ENCODE data around the gene KSR1. TPM values are rescaled to one million over a fixed set of nuclear protein-coding genes. Genes with fewer than 3 reads are reported as not detected.
A peak's percentile ranks its signal among the peaks of the same experiment; 100 is the strongest.

KSR1 gene
- total and polyA plus RNA-seq, 2 of the 4 experiments (the other 2 are of a cell fraction), result 12.5 to 21.9 TPM

GRCh38 chr17:27657620-27658019, 201.4 kb downstream of the KSR1 start:
- WGBS, 2 experiments (ENCODE audit: extremely low coverage in 2 of 2, insufficient read length in 1 of 2), result 10% methylated on average over 2 of the region's 5 CpGs; no CpG with 5 or more reads in 1 of the 2 experiments
- no peak overlapping the region for H4K5ac ChIP-seq (ENCODE audit: low read depth, low read length)
- H3K9me1 ChIP-seq (ENCODE audit: insufficient read depth, low read length), result no peaks in the 10 kb centered on the region; the same call in 1 of the 2 replicates
- H4K20me1 ChIP-seq (ENCODE audit: insufficient read depth, low read length), result no peaks in the 10 kb centered on the region; the same call in 1 of the 2 replicates
- H4K91ac ChIP-seq (ENCODE audit: insufficient read depth, low read depth, low read length), result no peak overlapping the region
- no peak overlapping the region for H3K4ac ChIP-seq (ENCODE audit: low read depth, low read length)
- H3K56ac ChIP-seq (ENCODE audit: extremely low read depth, insufficient read depth, low read length), result no peak overlapping the region
- H3K18ac ChIP-seq (ENCODE audit: low read depth, low read length), result no peak overlapping the region
- H3K14ac ChIP-seq (replicated peaks; ENCODE audit: low read depth, low read length), result no peak overlapping the region
- peaks cover 6% of the 10 kb centered on the region; the same call in 1 of the 2 replicates for H3K27me3 ChIP-seq (ENCODE audit: control insufficient read depth, insufficient read depth, low read length)
- BruUV-seq (replicated peaks), result no TSS peak
- H2BK15ac ChIP-seq (ENCODE audit: low read depth, low read length), result no peak overlapping the region
- no peak overlapping the region for H3K27ac ChIP-seq (ENCODE audit: insufficient read depth, low read length)
- no peaks in the 10 kb centered on the region for H3K4me1 ChIP-seq (ENCODE audit: control insufficient read depth, insufficient read depth, low read length)
- ChIA-PET POLR2A (ENCODE audit: unreplicated experiment) (no interaction called here), CTCF (no interaction called here)
- in situ Hi-C loops (cut with MboI; ENCODE audit: low sequenced_read_pairs), result loop anchor here (10.0 kb wide), 1 partner anchor 227 kb away; no protein-coding TSS in a partner anchor
- no peak overlapping the region for H3K23ac ChIP-seq (ENCODE audit: low read depth, low read length)
- no peak overlapping the region for H2BK20ac ChIP-seq (ENCODE audit: low read depth, low read length)
- no peak overlapping the region for H2BK5ac ChIP-seq (ENCODE audit: low read depth, low read length, poor library complexity, severe bottlenecking)
- intact Hi-C loops (cut with micrococcal nuclease), result no loop called here
- no peaks in the 10 kb centered on the region for H3K79me1 ChIP-seq (ENCODE audit: low read depth in 1 of 2, low read length in 2 of 2)
- no peak overlapping the region for H3K9ac ChIP-seq (ENCODE audit: low read depth, low read length)
- H3K36me3 ChIP-seq (ENCODE audit: control insufficient read depth, insufficient read depth, low read length), result no peaks in the 10 kb centered on the region
- ATAC-seq (ENCODE audit: low read depth), result no peak
- H3K9me3 ChIP-seq (ENCODE audit: control insufficient read depth, insufficient read depth, low read length), result no peaks in the 10 kb centered on the region
- dilution Hi-C loops (cut with HindIII; ENCODE audit: low sequenced_read_pairs, unreplicated experiment), result no loop called here
- TF ChIP-seq MXI1 (IDR thresholded peaks at IDR 0.05; ENCODE audit: borderline replicate concordance, low read depth, low read length) (peak; percentile 76; the same call in 1 of the 2 replicates), NFE2L2 (IDR thresholded peaks at IDR 0.05; ENCODE audit: low read depth, low read length) (no peak)
- H3K4me3 ChIP-seq (ENCODE audit: insufficient read depth, low read depth, low read length), result no peak overlapping the region
- H4K8ac ChIP-seq (ENCODE audit: low read depth in 2 of 2, low read length in 2 of 2), result no peak overlapping the region
- no peak overlapping the region for H3K4me2 ChIP-seq (ENCODE audit: low read depth, low read length)
- H2AK5ac ChIP-seq (ENCODE audit: low read depth, low read length), result no peak overlapping the region
- peak; percentile 18 for DNase-seq
- no peak overlapping the region for H2BK120ac ChIP-seq (ENCODE audit: low read depth, low read length)
- no peak overlapping the region for H2AFZ ChIP-seq (replicated peaks; ENCODE audit: low read length, poor library complexity)
- no peak overlapping the region for H2AK9ac ChIP-seq (replicated peaks; ENCODE audit: low read depth, low read length, poor library complexity)
